DMS 273 (cell line): ENCODE data around the gene CACNB2.

ENCODE experiments used
- DNase-seq: peaks from one replicate; lab custom pipeline; 2025; ENCODE audit not compliant: unreplicated experiment; lab: John Stamatoyannopoulos, UW

The CACNB2 gene

GRCh38 chr10:18332484-18332883 is 192.3 kb downstream of the CACNB2 start:
- DNase-seq: no peak

- DNase-seq: no peak
Observed at GRCh38 chr10:18333621-18334020, 193.4 kb downstream of the CACNB2 start.

GRCh38 chr10:18334116-18334867 is 194.1 kb downstream of the CACNB2 start:
- DNase-seq: no peak

GRCh38 chr10:18340496-18341051 is 200.3 kb downstream of the CACNB2 start:
- DNase-seq: no peak

GRCh38 chr10:18341055-18341454 is 200.8 kb downstream of the CACNB2 start:
- no peak for DNase-seq

- no peak for DNase-seq
Observed at GRCh38 chr10:18343573-18343972, 203.3 kb downstream of the CACNB2 start.

GRCh38 chr10:18345308-18345707 is 205.1 kb downstream of the CACNB2 start:
- DNase-seq: no peak

GRCh38 chr10:18350340-18350739 is 210.1 kb downstream of the CACNB2 start:
- DNase-seq: no peak

GRCh38 chr10:18351421-18351820 is 211.2 kb downstream of the CACNB2 start:
- DNase-seq: no peak

- no peak for DNase-seq
Observed at GRCh38 chr10:18352175-18352574, 212.0 kb downstream of the CACNB2 start.

- DNase-seq: no peak
Observed at GRCh38 chr10:18359812-18360211, 219.6 kb downstream of the CACNB2 start.

GRCh38 chr10:18362892-18363291 is 222.7 kb downstream of the CACNB2 start:
- DNase-seq: no peak

GRCh38 chr10:18364987-18365775 is 225.0 kb downstream of the CACNB2 start:
- no peak for DNase-seq

- no peak for DNase-seq
Observed at GRCh38 chr10:18367840-18368239, 227.6 kb downstream of the CACNB2 start.

- DNase-seq: no peak
Observed at GRCh38 chr10:18368273-18368672, 228.0 kb downstream of the CACNB2 start.

GRCh38 chr10:18368682-18369081 is 228.5 kb downstream of the CACNB2 start:
- no peak for DNase-seq

GRCh38 chr10:18369859-18370473 is 229.7 kb downstream of the CACNB2 start:
- DNase-seq: no peak

- DNase-seq: no peak
Observed at GRCh38 chr10:18376650-18377049, 236.4 kb downstream of the CACNB2 start.

- DNase-seq: no peak
Observed at GRCh38 chr10:18377898-18378297, 237.7 kb downstream of the CACNB2 start.

- DNase-seq: no peak
Observed at GRCh38 chr10:18378766-18379165, 238.5 kb downstream of the CACNB2 start.

- no peak for DNase-seq
Observed at GRCh38 chr10:18381679-18382078, 241.5 kb downstream of the CACNB2 start.

- DNase-seq: peak; percentile 46
Observed at GRCh38 chr10:18397906-18398305, 257.7 kb downstream of the CACNB2 start.
